HG03575 (cell line): ENCODE measurements around the gene RBM28.

Experiments used
- ATAC-seq: cut with Tn5 transposase; IDR thresholded peaks from one replicate; pipeline ENCODE4 v1.9.1; 2021; ENCODE audit not compliant: unreplicated experiment, insufficient number of reproducible peaks, low FRiP score; ENCODE audit errors: extremely low read depth

The RBM28 gene

GRCh38 chr7:128266883-128267594 lies 76.7 kb downstream of the RBM28 start:
- ATAC-seq: no peak

DNA sequence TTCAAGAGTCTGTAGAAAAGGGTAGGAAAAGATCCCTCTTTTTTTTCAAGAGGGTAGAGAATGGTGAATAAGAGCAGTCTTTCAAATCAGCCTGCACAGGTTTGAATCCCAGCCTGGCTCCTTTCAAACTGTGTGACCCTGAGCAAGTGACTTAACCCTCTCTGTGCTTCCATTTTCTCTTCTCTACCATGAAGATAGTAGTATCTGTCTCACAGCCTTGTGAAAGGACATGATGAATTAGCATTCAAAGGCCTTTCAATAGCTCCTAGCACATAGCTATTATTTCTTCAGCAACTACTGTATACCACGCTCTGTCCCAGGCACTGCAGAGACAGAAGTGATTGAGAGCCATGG lies 77.2 kb downstream of the RBM28 start:
- no peak for ATAC-seq

DNA sequence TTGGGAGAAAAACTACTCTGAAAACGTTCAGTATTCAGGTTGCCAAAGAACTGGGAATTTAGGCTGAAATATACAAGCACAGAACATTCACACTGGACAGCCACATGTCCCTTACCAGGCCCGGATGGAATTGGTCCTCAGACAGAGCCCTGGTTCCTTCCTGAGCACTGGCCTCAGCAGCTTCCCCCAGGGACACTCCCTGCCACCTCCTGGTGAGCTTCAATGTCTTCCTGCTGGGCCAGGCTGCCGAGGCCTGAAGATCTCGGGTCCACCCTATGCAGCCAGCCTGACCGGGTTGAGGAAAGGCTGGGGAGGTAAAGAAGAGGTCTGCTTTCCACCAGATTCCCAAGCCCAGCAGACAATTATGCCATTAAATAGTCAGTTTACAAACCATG lies 77.8 kb downstream of the RBM28 start:
- ATAC-seq: no peak

DNA sequence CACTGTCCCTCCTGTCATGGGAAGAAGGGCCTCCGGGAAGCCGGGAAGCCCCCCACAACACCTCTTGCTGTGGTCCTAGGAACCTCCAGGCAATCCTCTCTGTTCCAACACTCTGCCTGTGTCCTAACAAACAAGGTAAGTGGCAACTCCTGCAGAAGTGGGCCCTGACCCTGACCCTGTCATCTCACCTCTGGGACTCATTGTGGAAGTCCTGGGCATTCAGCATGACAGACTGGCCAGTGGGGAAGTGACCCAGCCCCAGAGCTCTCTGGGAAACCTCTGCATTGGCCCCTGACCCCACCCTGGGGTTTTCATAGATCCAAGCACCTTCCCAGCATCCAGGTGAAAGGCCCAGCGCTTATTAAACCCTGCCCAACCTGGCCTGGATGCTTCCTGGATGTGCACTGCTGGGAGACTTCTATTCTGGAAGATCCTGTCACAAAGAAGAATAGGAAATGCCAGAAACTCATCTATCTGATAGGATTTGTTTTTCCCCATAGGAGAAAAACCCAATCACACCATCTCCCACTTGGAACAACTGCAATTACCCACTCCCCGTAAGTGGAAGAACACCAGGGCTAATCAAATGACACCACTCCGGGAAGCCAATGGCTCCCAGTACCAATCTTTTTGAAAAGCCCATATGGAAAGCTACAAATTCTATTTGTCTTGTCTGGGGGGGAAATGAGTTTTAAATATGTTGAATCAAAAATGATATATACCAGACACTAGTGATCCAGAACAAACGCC lies 78.4 kb downstream of the RBM28 start:
- ATAC-seq: no peak

- no peak for ATAC-seq
Observed at GRCh38 chr7:128264477-128264876, 79.2 kb downstream of the RBM28 start.

DNA sequence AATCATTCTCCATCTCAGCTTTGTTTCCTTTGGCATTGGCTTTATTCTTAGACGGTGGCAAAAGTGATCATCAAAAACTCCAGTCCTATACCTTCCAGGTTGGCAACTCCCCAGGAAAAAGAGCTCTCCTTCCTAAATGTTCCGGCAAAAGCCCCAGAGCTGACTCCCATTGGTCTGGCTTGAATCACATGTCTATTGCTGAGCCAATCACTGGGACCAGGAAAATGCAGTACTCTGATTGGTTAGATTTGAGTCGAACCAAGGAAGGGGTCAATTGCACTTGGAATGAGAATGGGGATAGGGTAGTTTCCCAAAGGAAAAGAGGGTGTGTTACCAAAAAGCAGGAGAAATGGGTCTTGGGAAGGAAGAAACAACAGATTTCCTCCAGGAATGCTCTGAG lies 80.3 kb downstream of the RBM28 start:
- no peak for ATAC-seq

DNA sequence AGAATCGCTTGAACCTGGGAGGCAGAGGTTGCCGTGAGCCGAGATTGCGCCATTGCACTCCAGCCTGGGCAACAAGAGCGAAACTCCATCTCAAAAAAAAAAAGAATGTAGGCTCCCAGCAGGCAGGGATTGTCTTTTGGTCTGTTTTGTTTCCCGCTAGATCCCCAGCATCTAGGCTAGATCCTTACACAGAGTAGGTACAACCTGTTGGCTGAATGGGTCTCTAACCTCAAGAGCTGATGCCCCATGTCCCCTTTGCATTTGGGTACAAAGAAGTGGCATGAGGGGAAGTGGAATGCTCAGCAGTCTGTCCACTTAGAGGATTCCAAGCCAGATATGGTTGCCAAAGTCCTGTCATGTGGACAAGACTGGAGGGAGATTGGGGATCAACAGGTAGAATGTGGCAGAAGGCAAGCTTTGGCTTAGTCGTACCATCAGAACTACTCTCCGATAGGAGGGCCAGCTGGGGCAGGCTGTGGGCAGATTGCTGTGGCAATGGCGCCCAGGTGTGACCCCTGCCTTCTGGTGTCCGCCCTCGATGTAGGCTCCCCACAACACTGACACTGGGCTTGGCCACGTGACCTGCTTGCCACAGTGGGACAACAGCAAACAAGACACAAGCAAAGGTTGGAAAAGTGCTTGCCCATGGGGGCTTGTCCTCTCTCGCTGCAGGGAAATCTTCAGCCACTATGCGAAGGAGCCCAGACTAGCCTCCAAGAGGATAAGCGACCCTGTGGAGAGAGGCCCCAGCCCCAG lies 81.3 kb downstream of the RBM28 start:
- no peak for ATAC-seq

GRCh38 chr7:128260069-128260795 lies 83.5 kb downstream of the RBM28 start:
- ATAC-seq: no peak

DNA sequence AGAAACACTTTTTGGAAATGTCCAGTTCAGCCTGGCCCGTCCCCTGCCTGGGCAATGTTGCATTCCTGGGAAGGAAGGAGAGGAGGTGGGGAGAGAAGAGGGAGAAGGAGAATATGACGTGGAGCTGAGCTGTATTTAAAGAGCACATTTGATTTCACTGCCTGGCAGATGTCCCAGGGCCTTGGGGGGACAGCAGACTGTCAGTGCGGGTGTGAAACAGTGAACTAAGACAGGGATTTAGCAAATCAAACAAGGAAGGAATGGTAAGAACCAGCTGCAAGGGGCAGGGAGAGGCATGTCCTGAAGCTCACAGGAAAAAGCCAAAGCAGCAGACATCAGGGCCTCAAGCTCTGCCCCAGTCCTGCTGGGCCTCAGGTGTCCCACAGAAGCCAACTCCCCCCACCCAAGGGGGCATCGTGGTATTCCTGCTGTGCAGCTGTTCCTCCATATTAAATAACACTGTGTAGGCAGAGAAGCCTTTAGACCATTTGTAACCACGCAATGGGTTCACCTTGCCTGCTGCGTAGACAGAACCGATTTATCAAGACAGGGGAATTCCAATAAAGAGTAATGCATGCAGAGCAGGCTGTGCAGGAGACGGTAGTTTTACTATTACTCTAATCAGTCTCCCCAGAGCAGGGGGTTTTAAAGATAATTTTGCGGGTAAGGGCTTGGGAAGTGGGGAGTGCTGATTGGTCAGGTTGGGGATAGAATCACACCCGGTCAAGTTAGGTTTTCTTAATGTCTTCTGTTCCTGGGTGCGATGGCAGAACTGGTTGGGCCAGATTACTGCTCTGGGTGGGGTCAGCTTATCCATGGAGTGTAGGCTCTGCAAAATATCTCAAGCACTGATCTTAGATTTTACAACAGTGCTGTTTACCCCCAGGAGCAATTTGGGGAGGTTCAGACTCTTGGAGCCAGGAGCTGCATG lies 84.3 kb downstream of the RBM28 start:
- no peak for ATAC-seq

DNA sequence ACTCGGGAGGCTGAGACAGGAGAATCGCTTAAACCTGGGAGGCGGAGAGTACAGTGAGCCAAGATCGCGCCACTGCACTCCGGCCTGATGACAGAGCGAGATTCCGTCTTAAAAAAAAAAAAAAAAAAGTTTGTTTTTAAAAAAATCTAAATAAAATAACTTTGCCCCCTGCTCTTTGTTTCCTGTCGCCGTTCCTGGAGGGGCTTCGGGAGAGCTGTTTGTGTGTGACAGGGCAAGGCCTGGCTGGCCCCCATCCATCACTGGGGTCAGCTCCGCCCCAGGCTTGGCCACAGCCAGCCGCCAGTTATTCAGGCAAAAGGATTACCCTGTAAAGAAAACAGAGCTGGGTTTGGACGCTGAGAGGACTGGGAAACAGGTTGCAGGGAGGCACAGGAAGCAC lies 86.2 kb downstream of the RBM28 start:
- no peak for ATAC-seq

GRCh38 chr7:128255271-128255670 lies 88.4 kb downstream of the RBM28 start:
- no peak for ATAC-seq

GRCh38 chr7:128254470-128254869 lies 89.2 kb downstream of the RBM28 start:
- no peak for ATAC-seq

DNA sequence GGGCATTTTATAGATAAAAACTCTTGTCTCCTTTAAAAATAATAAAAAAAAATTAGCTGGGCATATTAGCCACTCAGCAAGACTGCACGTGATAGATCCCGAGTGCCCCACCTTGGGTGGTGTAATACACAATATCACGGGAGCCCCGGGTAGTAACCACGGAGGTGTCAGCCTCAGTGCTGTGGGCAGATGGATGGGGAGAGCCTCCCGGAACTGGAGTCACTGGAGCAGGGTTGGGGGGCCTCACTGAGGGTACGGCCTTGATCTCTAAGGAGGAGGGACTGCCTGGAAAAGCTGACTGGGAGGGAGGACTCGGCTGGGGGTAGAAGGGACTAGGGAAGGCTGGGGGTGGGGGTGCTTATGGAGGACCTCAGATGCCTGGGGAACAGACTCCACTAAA lies 90.0 kb downstream of the RBM28 start:
- ATAC-seq: no peak

DNA sequence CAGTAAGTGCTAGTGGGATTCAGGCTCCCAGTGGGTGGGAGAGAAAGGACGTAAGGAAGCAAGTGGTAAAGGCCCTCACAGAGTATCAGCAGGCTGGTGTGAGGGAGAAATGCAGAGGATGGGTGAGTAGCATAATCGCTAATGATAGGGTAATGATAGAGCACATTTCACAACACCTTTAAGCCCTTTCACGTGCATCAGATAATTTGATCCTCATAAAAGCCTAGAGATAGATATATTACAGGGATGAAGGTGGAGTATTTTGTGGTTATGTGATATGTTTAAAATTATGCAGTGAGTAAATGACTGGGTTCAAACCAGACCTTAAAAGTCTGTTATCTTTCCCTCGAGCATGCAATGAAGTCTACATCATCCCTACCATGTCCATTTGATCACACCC lies 92.4 kb downstream of the RBM28 start:
- no peak for ATAC-seq
